Ishikawa (cell line): Measurements from ENCODE around the gene PALM3.

Source experiments
- CEBPB ChIP-seq: IDR thresholded peaks from 2 replicates; pipeline ENCODE4 v1.6.1; 2012
- EGR1 ChIP-seq: IDR thresholded peaks from 2 replicates; pipeline ENCODE4 v1.6.1; 2012
- EP300 ChIP-seq: IDR thresholded peaks from 2 replicates; pipeline ENCODE4 v1.6.1; 2012; ENCODE audit warnings: borderline replicate concordance
- MAX ChIP-seq: IDR thresholded peaks from 2 replicates; pipeline ENCODE4 v1.6.1; 2012
- NFIC ChIP-seq: IDR thresholded peaks from 2 replicates; pipeline ENCODE4 v1.6.1; 2012
- RAD21 ChIP-seq: IDR thresholded peaks from 2 replicates; pipeline ENCODE4 v1.6.1; 2012; ENCODE audit warnings: low read depth
- TAF1 ChIP-seq: IDR thresholded peaks from 2 replicates; pipeline ENCODE4 v1.6.1; 2012; ENCODE audit warnings: low read depth, mild to moderate bottlenecking
- TCF12 ChIP-seq: IDR thresholded peaks from 2 replicates; pipeline ENCODE4 v1.6.1; 2012; ENCODE audit warnings: low read depth
- TEAD4 ChIP-seq: IDR thresholded peaks from 2 replicates; pipeline ENCODE4 v1.6.1; 2012
- USF1 ChIP-seq: IDR thresholded peaks from 2 replicates; pipeline ENCODE4 v1.6.1; 2012
- YY1 ChIP-seq: IDR thresholded peaks from 2 replicates; pipeline ENCODE4 v1.6.1; 2012; ENCODE audit warnings: low read depth
- ZBTB7A ChIP-seq: IDR thresholded peaks from 2 replicates; pipeline ENCODE4 v1.6.1; 2012; ENCODE audit warnings: low read depth
- TF ChIP-seq, protein P1 (sequence below): IDR thresholded peaks from 2 replicates; pipeline ENCODE4 v1.6.1; 2012; ENCODE audit warnings: low read depth, mild to moderate bottlenecking

GRCh38 chr19:14053500-14053899, 8.4 kb downstream of the PALM3 start:
- TF ChIP-seq MAX (no peak), ZBTB7A (no peak), USF1 (no peak), EP300 (no peak), TAF1 (no peak), RAD21 (no peak), CEBPB (no peak), YY1 (no peak), NFIC (no peak), TCF12 (no peak), TEAD4 (no peak), EGR1 (no peak)
- TF ChIP-seq, protein P1, sequence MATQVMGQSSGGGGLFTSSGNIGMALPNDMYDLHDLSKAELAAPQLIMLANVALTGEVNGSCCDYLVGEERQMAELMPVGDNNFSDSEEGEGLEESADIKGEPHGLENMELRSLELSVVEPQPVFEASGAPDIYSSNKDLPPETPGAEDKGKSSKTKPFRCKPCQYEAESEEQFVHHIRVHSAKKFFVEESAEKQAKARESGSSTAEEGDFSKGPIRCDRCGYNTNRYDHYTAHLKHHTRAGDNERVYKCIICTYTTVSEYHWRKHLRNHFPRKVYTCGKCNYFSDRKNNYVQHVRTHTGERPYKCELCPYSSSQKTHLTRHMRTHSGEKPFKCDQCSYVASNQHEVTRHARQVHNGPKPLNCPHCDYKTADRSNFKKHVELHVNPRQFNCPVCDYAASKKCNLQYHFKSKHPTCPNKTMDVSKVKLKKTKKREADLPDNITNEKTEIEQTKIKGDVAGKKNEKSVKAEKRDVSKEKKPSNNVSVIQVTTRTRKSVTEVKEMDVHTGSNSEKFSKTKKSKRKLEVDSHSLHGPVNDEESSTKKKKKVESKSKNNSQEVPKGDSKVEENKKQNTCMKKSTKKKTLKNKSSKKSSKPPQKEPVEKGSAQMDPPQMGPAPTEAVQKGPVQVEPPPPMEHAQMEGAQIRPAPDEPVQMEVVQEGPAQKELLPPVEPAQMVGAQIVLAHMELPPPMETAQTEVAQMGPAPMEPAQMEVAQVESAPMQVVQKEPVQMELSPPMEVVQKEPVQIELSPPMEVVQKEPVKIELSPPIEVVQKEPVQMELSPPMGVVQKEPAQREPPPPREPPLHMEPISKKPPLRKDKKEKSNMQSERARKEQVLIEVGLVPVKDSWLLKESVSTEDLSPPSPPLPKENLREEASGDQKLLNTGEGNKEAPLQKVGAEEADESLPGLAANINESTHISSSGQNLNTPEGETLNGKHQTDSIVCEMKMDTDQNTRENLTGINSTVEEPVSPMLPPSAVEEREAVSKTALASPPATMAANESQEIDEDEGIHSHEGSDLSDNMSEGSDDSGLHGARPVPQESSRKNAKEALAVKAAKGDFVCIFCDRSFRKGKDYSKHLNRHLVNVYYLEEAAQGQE = no peak
